HL-60/S4 treated with phorbol 12-myristate 13-acetate at 8.2 ng/mL for 4 days and 3 days (cell line): Measurements from ENCODE around the gene DHRSX.
"Not testable (repeated sequence)": the region's sequence is repeated elsewhere in the genome, so short reads cannot be mapped to it uniquely, and the experiment has no call there.

Experiments used
- in situ Hi-C: fragments of 300-500 bp; cut with MboI; formaldehyde crosslinking; loops from 2 replicates; pipeline ENCODE4 v1.15.0; 2022; ENCODE audit warnings: low sequenced_read_pairs

DHRSX gene

GRCh38 chrX:2457289-2458133 lies 43.3 kb downstream of the DHRSX start:
- in situ Hi-C loops = no loop called here

DNA sequence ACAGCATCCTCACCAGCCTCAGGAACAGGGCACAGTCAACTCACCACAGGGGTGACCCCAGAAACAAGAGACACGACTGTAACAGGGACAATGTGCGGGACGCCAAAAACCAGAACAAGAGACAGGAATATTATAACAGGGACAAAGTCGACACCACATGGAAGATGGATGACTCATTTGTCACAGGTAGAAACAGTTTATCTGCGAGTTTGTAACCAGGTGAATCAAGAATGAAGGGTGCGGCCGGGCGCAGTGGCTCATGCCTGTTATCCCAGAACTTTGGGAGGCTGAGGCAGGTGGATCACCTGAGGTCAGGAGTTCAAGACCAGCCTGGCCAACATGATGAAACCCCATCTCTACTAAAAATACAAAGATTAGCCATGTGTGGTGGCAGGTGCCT lies 44.7 kb downstream of the DHRSX start:
- in situ Hi-C loops = not testable (repeated sequence)

GRCh38 chrX:2454620-2455019 lies 46.2 kb downstream of the DHRSX start:
- in situ Hi-C loops = not testable (repeated sequence)

DNA sequence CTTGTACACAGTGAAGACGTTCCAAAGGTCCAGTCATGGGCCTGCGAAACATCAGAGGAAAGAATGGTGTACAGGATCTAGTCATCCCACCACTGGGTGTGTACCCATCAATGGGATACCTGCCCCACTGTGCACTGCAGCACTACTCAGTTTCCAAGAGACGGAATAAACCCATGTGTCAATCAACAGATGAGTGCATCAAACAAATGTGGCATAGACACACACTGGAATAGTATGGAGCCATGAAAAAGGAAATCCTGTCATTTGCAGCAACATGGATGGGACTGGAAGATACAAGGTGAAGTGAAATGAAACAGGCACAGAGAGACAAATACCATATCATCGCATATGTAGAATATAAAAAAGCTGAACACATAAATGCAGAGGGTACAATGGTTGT lies 48.0 kb downstream of the DHRSX start:
- in situ Hi-C loops = no loop called here

- in situ Hi-C loops = no loop called here
Measured at GRCh38 chrX:2452317-2452784, 48.4 kb downstream of the DHRSX start.

- in situ Hi-C loops = no loop called here
Measured at GRCh38 chrX:2451501-2452316, 49.1 kb downstream of the DHRSX start.

DNA sequence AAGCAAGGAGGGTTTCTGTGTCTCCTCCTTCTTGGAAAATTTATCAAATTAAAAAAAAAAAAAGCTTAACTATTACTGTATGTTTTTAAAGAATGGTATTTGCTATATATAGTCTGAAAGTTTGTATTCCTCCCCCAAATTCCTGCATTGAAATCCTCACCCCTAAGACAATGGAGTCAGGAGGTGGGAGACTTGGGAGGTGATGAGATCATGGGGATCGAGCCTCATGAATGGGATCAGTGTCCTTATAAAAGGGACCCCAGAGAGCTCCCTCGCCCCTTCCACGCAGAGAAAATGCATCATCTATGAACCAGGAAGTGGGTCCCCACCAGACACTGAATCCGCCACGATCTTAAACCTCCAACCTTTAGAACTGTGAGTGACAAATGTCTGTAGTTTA lies 50.1 kb downstream of the DHRSX start:
- in situ Hi-C loops = no loop called here

- in situ Hi-C loops = no loop called here
Measured at GRCh38 chrX:2449135-2449886, 51.5 kb downstream of the DHRSX start.

DNA sequence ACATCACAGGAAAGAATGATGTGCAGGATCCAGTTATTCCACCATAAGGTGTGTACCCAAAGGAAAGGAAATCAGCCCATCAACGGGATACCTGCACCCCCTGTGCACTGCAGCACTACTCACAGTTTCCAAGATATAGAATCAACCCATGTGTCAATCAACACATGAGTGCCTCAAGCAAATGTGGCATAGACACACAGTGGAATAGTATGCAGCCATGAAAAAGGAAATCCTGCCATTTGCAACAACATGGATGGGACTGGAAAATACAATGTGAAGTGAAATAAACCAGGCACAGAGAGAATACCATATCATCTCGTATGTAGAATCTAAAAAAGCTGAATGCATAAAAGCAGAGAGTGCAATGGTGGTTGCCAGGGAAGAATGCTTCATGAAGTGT lies 53.3 kb downstream of the DHRSX start:
- in situ Hi-C loops = no loop called here

GRCh38 chrX:2446815-2447214 lies 54.0 kb downstream of the DHRSX start:
- in situ Hi-C loops = no loop called here

- in situ Hi-C loops = no loop called here
Measured at GRCh38 chrX:2445662-2446623, 54.8 kb downstream of the DHRSX start.

DNA sequence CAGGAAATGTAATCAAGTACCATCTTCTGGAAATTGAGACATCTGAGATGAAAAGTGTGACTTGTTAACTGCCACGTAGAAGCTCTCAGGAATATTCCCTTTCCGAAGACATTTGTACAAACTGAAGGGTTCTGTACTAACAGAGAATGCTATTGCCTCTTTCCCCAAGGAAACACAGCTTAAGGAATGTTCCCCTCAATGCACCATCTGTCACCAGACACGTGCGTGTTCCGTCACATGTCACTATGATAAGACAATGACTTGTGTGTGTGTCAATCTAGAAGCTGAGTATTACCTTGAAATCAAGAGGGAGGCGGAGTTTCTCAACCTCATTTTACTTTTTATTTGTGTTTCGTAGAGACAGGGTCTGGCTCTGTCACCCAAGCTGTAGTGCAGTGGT lies 58.1 kb downstream of the DHRSX start:
- in situ Hi-C loops = no loop called here

DNA sequence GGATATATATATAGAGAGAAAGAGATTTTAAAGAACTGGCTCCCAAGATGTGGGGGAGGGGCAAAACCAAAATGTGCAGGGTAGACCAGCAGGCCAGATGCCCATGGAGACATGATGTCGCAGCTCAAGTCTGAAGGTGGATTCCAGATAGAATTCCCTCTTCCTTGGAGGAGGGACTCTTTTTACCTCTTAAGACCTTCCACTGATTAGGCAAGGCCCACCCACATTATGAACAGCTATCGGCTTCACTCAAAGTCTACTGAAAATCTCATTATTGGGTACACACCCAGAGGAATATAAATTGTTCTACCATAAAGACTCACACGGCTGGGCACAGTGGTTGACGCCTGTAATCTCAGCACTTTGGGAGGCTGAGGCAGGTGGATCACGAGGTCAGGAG lies 59.3 kb downstream of the DHRSX start:
- in situ Hi-C loops = no loop called here

DNA sequence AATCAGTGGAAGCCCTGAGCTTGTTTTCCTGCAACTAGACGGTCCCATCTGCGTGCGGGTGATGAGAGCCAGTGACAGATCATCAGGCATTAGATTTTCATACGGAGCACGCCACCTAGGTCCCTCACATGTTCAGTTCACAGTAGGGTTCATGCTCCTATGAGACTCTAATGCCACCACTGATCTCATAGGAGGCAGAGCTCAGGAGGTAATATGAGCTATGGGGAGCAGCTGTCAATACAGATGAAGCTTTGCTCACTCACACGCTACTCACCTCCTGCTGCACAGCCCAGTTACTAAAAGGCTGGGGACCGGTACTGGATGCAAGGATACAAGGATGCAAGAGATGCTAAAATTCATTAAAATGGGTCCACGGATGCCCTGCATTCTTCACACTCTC lies 61.2 kb downstream of the DHRSX start:
- in situ Hi-C loops = no loop called here

- in situ Hi-C loops = no loop called here
Measured at GRCh38 chrX:2435465-2435864, 65.3 kb downstream of the DHRSX start.

DNA sequence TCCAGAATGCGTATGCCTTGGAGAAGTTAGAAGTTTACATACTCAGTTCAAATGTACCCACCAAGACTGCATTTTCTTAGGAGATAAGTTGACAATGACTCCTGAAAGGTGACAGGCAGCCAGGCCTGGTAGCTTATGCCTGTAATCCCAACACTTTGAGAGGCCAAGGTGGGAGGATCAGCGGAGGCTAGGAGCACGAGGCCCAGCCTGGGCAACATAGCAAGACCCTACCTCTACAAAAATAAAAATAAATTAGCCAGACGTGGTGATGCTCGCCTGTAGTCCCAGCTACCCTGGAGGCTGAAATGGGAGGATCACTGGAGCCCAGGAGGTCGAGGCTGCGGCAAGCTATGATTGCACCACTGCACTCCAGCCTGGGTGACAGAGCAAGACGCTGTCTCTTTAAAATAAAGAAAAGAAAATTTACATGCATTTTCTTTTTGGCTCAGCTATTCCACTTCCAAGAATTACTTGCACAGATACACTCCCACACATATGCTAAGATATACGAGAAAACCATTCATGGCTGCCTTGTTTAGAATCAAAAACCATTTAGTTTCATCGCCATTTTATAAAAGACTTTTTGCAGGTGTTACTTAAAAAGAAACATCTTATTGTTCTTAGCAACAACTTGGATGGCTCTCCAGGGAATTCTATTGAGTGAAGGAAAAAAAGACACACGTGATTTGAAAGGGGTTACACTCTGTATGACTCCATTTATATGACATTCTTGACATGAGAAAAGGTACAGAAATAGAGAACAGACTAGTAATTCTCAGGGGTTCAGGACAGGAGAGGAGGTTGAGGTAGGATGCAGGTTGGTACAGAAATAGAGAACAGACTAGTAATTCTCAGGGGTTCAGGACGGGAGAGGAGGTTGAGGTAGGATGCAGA lies 66.3 kb downstream of the DHRSX start:
- in situ Hi-C loops = no loop called here

- in situ Hi-C loops = no loop called here
Measured at GRCh38 chrX:2432298-2432863, 68.4 kb downstream of the DHRSX start.

GRCh38 chrX:2430265-2430825 lies 70.4 kb downstream of the DHRSX start:
- in situ Hi-C loops = no loop called here

GRCh38 chrX:2427737-2428136 lies 73.0 kb downstream of the DHRSX start:
- in situ Hi-C loops = no loop called here
